SK-N-MC (cell line): Measurements from ENCODE around the gene CNP.

Experiments
- EZH2 ChIP-seq: fragments of 200-600 bp; sonication (generic); IDR thresholded peaks from one replicate; pipeline ENCODE4 v1.6.1; 2017; ENCODE audit warnings: antibody characterized with exemption
- POLR2AphosphoS5 ChIP-seq: IDR thresholded peaks from 2 replicates; pipeline ENCODE4 v1.6.1; 2012; ENCODE audit warnings: mild to moderate bottlenecking, low read depth, low read length, borderline replicate concordance

- TF ChIP-seq POLR2AphosphoS5 (no peak), EZH2 (no peak)
Measured at GRCh38 chr17:42002175-42002791, 35.7 kb downstream of the CNP start.
